AG09309 (cell line): Measurements from ENCODE around the gene GASK1A.

Source experiments
- DNase-seq: peaks from one replicate; pipeline ENCODE4 v3.0.0-alpha.2; 2010; ENCODE audit warnings: low read depth
- H3K4me3 ChIP-seq: 2 replicates; pipeline ENCODE4 v1.5.1; 2011; ENCODE audit warnings: mild to moderate bottlenecking, low read depth, low read length, moderate library complexity; ENCODE audit not compliant: control insufficient read depth
- TF ChIP-seq, protein P1 (sequence below): IDR thresholded peaks from 2 replicates; pipeline ENCODE4 v1.5.1; 2011; ENCODE audit warnings: mild to moderate bottlenecking, low read depth, low read length, inconsistent platforms; ENCODE audit not compliant: insufficient read depth, control insufficient read depth; ENCODE audit errors: missing control alignments

Gene GASK1A

DNA sequence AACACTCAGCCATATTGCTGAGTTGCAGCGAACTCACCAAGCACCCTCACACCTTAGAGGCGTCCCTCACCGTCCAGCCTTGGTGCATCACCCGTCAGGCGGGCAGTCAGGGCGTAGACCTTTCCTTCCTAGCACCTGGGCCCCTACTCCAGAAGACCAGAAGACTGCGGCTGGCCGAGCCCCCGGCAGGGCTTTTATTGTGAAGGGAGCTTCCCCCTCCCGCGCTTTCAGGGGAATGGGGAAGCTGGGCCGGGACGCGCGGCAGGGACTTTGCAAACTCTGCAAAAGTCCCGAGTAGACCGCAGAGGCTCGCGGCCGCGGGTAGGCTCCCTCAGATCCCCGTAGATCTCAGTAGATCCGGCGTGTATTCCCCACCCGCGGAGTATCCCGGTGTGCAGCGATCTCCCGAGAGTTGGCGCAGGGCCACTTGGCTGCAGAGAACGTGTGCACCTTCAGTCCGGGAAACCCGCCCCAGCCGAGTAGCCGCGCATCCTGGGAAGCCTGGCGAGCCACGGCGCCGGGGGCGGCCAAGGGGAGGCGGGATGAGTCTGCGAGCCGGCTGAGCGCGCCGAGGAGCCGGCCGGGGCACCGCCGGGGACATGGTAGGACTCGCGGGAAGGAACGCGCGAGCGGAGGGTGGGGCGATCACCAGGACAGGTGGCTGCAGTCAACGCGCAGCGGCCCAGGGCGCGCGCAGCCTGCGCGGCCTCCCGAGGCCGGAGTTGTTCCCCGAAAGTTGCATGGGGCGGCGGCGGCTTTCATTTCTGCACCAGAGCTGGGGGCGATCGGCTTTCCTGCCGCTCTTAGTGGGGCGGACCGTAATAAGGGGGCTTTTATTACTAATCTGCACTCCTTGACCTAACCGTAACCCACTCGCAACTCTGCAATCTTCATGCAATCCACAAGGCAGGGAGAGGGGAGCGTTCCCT, at the start of gene GASK1A:
GASK1A (plus strand) TSS at position 268 of the 929 bp plus-strand sequence; CDS start at position 600, 332 bp downstream.
- peak within 1 kb of the TSS; percentile 33 for H3K4me3 ChIP-seq
- no peak for DNase-seq
- TF ChIP-seq, protein P1, sequence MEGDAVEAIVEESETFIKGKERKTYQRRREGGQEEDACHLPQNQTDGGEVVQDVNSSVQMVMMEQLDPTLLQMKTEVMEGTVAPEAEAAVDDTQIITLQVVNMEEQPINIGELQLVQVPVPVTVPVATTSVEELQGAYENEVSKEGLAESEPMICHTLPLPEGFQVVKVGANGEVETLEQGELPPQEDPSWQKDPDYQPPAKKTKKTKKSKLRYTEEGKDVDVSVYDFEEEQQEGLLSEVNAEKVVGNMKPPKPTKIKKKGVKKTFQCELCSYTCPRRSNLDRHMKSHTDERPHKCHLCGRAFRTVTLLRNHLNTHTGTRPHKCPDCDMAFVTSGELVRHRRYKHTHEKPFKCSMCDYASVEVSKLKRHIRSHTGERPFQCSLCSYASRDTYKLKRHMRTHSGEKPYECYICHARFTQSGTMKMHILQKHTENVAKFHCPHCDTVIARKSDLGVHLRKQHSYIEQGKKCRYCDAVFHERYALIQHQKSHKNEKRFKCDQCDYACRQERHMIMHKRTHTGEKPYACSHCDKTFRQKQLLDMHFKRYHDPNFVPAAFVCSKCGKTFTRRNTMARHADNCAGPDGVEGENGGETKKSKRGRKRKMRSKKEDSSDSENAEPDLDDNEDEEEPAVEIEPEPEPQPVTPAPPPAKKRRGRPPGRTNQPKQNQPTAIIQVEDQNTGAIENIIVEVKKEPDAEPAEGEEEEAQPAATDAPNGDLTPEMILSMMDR: no peak

DNA sequence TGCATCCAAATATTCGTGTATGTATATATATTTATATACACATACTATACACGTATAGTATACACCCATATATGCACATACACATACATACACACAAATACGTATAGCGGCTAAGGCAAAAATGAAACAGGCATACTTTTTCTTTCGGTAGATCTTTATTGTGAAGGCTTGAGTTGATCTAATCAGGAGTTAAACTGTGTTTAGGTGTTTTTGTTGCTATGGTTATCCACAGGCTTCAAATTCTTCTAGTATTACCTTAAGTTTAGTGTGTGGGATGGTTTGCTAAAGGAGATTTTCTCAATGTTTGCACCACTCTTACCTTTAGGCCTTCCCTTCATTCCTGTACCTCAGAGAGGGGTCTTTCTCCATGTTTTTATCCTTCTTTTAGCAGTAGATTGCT, 45.0 kb upstream of the GASK1A start:
- TF ChIP-seq, protein P1: no peak
- H3K4me3 ChIP-seq: no peak overlapping the region
- DNase-seq: no peak

DNA sequence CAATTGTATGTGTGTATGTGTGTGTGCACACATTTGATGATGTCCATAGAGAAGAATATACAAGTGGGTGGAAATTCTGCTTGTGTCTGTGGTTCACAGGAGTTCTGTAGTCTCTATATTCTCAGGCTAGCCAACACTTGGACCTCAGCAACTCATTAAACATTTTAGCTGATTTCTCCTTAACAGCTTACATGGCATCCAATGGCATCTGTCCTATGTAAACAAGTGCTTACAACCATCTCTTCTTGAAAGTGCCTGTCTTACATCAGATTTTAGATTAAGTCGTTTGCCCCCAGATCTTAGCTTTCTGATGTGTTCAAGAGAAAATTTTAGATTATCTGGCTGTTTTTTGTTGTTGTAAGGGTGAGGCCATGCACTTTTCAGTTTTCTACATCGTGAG, 44.2 kb upstream of the GASK1A start:
- no peak overlapping the region for H3K4me3 ChIP-seq
- TF ChIP-seq, protein P1: no peak
- DNase-seq: no peak

DNA sequence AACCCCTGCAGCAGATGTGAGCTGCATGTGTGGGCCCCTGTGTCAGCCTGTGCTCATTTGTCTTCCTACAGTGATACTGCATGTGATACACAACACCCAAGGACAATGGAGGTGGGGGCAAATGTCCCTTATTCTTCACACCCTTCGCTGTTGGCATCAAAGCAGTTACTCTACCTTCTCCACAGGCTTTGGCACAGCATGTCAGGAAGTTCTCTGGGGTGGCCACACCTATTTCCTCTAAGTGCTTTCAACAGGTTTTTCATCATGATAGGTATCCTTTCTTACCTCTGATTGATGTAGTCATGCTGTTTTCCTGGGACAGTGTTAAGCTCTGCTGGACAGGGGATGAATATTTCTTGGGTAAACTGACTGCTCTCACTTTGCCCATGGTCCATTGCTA, 43.6 kb upstream of the GASK1A start:
- no peak overlapping the region for H3K4me3 ChIP-seq
- DNase-seq: no peak
- TF ChIP-seq, protein P1: no peak

DNA sequence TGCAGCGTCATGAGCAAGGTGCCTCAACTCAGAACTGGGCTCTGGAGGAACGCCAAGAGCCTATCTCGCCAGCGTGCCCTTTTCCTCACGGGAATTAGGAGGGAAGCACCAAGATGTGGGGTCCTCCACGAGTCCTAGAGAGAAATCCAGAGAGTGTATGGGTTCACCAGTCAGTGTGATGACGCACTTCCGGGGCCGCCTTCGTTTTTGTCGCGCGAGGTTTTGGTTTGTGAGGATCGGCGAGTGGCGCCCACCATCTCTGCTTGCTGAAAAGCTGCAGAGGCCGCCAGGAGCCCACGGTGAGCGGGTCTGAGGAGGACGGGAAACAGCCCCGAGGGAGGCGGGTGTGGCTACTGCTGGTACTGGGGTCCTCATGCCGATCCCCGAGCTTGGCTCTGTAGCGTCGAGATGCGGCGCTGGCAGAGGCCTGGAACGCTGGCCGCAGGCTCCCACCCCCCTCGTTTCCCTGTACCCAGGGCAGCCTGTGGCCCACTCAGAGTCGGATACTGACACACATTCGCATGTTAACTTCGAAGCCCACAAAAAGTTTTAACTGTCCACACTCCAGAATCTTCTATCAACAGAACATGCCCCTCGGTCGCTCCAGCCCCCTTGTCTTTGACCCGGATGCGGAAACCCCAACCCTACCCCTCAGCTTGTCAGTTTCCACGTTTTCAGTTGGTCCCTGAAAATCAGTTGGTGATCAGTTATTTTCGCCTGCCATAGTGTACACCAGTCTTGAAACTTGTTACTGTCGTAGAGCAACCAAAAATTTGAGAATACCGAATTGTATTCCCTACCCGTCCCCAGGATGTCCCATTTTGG, 42.7 kb upstream of the GASK1A start:
- DNase-seq: no peak
- H3K4me3 ChIP-seq: peak overlapping the region; percentile 53
- TF ChIP-seq, protein P1: no peak

DNA sequence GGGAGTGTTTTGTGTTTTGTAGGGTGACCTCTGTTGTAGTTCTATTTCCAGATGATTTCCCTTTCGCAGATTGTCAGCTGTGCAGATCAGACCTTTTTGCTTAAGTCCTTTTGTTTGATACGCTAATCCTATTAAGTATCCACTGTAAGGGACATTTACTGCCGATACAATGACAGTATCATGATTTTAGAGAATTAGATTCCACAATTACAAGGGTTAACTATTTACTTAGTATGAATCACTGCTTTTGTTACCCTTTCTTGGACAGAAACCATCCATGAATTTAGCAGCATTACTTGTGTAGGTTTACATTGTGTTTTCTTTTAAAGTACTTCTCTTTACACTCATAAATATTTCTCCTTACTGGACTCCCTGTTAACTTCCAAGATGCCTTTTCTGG, 41.8 kb upstream of the GASK1A start:
- no peak overlapping the region for H3K4me3 ChIP-seq
- TF ChIP-seq, protein P1: no peak
- no peak for DNase-seq
